ENCODE results near the gene DTNB.
"Not testable (repeated sequence)": the region's sequence is repeated elsewhere in the genome, so short reads cannot be mapped to it uniquely, and the experiment has no call there.

The DTNB gene

DNA sequence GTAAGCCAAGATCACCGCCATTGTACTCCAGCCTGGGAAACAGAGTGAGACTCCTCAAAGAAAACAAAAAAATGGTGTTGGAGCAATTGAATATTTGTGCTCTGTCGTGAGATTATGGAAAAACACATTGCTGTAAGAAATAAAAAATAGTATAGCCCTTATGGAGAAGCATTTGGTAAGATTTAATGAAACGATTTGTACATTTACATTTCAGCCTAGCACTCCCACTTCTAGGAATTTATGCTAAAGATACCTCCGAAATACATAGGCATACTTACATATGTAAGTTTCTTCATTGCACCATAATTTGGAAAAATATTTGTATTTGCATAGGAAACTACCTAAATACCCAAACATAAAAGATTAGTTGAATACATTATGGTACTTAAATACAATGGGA is 8.7 kb upstream of the DTNB start:
- no peak for DNase-seq

DNA sequence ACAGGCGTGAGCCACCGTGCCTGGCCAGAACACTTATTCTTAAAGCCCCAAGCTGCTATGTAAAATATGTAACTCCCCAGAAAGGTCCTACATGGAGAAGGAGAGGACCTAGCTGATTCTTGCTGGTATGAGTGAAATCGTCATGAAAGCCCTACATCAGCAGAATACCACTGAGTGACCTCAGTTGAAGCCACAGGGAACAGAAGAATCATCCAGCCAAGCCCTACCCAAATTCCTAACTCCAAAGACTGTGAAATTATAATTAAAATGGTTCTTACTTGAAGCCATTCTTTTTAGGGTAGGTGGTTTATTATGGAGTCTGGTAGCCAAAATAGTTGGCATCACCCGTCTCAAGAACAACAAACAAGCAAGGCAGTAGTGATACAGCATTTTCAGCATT is 4.5 kb upstream of the DTNB start:
- DNase-seq = no peak

DNA sequence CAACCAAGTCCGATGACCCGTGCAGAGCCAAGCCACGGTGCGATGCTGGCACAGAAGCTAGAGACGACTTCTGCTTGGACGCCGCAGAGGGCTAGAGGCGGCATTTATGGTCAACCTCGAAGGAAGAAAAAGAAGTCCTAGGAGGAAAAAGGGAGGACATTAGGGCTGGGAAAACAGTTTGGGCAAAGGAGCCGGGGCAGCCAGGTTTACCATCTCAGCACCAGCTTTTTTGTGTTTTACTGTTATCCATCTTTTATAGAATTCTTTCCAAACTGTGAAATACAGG is 643 bp upstream of the DTNB start:
- DNase-seq = no peak

GRCh38 chr2:25672494-25673299 is 680 bp downstream of the DTNB start:
- DNase-seq = peak; percentile 74

DNA sequence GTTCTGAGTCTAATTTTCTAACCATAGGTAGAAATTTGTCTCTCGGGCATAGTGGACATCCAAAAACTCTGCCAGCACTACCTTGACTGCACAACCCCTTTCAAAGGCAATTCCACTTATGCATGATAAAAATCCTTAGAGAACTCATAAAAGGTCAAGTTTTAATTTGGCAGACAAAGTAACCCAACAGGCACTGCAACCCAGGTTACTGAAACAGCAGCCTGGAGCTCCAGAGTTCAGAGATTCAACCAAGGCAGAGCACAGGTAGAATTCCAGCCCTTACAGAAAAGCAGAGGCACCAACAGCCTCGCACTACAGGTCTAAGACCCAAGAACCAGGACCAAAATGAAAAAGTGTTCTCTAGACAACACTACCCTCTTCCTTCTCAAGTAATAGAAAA is 1.8 kb downstream of the DTNB start:
- DNase-seq = no peak

DNA sequence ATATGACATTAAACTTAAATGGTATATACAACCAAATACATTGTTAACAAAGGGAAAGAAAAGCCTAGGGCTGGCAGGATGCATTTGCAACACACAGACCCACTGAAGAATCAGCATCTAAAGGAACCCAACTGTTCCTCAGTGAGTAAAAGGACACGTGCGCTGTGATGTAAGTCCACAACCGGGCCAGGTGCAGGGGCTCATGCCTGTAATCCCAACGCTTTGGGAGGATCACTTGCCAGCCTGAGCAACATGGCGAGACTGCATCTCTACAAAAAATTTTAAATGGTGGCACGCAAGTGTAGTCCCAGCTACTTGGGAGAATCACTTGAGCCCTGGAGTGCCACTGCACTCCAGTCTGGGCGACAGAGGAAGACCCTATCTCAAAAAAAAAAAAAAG is 3.9 kb downstream of the DTNB start:
- no peak for DNase-seq

DNA sequence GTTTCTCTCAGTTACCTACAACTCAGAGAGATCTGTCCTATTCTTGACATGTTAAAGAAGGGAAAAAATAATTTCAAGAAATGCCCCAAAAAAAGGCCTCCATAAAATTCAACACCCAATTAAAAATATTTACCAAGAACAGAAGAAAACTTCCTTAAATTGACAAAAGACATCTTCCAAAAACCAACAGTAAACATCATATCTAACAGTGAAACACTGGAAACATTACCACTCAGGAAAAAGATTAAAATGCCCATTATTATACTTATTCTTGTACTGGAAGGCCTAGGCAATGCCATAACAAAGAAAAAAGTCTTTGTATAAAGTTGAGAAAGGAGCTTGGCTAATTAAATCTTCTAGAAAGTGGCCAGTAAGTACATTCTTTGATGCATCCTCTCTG is 7.2 kb downstream of the DTNB start:
- DNase-seq = no peak

GRCh38 chr2:25665429-25665828 is 7.9 kb downstream of the DTNB start:
- DNase-seq = not testable (repeated sequence)

GRCh38 chr2:25664965-25665307 is 8.4 kb downstream of the DTNB start:
- DNase-seq = no peak

DNA sequence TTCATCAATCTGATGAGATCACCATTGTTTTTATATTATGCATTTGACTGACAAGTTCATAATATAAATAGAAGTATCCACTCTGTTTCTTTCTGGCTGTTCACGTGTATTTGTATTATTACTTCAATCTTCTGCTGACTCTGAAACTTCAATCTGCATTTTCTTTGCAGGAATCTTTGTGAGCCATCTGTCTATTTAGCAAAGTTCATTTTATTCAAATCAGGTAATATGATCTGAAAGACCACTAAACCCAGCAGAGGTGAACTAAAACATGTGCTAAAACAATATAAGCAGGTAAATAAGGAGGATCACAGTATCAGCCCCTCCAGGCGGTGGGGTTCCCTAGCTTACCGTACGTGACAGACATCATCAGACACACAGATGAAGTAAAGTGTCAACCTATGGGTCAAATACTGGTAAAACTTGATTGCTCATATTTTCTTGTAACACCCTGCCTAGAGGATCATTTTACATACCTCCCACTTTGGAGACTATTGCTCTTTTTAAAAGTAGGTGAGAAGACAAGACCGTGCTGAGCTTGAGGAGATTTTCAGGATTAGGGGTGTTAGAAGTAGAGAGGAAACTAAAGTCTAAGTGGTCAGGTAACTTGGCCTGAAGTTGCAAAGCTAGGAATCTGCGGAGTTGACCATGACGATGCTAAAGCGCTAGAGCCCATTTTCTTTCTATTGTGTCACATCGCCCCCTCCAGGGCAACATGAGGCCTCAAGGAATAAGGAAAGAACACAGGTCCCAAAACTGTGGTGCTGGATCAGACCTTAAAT is 9.0 kb downstream of the DTNB start:
- DNase-seq = peak; percentile 25

DNA sequence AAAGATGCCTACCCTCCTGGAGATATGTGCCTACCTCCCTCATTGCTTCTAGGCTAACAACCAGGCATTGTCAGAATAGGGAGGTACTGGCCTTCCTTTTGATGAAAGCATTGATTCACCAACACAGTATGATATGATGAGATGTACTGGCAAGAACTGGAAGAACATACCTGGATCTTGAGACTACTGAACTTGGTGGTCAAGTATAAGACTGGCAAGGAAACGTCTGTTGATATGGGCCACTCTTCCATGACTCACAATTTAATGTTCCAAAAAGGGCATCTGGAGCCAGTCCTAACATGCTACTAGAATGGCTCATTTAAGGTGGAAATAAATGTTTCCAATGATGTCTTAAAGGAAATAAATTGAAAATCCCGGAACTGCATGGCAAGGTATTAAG is 18.1 kb downstream of the DTNB start:
- no peak for DNase-seq

DNA sequence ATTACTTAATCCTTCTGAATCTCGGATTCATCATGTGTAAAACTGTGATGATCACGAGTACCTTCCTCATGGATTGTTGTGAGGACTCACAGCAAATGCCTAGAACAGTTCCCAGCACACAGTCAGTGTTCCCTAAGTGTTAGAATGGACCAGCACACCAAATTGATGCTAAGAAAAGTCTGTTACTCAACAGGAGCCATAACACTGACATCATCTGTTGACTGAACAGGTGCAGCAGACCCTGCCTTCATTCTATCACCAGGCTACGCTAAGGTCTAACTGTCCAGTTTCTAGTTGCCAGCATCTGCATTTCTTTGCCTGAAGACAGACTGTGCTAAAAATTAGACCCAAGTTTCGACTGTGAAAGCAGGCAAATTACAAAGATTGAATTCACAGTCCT is 18.6 kb downstream of the DTNB start:
- DNase-seq = no peak

DNA sequence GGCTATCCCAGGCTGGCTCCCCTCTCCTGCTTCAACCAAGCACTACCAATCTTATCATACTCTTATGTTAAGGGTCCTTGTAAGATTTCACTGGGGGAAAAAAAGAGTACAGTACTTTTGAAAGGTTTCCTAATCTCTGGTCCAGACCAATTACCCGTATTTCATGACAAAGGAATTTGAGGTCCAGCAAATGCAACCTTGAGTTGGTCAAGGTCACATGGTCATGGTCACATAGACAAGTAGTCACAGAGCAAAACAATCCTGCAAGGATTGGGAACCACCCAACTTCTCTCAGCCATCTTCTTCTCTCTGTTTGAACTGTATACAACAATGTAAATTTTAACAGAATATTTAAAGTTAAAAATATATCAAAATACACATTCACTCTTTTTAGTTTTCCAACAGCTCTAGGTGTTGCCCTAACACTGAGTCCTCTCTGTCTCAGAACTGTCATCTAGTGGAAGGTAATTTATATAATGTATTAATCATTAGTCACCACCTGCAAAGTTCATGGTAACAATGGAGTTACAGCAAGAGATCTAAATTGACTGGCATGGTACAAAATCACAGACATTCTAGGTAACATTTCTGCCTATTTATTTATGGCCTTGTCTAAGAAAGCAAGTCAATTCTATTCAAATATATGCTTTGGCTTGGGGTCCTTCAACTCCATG is 21.5 kb downstream of the DTNB start:
- DNase-seq = no peak

DNA sequence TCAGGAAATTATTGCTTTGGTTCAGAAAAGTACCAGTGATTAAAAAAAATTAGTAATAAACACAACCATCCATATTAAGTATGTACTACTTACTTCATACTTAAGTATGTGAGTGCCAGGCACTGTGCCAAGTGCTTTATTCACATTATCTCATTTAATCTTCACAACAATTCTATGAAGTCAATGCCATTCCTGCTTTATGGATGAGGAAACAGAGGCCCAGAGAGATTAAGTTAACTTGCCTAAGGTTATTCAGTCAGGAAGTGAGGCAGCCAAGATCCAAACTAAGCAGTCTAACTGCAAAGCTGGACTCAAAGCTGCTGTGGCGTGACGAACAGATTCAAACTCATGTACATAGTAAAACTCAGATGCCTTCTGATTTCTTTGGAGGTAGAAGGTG is 22.3 kb downstream of the DTNB start:
- no peak for DNase-seq

DNA sequence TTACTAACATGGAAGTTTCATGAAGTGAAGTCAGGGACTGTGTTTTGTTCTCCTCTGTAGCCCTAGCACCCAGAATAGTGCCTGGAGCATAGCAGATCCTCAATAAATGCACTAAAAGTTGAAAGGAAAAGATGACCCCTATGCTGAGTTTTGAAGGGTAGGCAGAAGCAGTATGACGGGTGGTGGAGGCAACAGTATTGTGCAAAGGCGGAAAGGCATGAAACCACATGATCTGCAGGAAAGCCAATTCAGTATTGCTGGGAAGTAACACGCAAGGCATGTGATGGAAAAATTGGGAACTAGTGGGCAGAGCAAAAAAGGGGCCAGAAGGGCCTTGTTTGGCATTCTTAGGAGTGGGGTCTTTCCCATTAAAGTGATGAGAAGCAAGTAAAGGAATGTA is 23.1 kb downstream of the DTNB start:
- no peak for DNase-seq

GRCh38 chr2:25649786-25650185 is 23.6 kb downstream of the DTNB start:
- DNase-seq = no peak

GRCh38 chr2:25642298-25642697 is 31.1 kb downstream of the DTNB start:
- DNase-seq = no peak

GRCh38 chr2:25639696-25640095 is 33.7 kb downstream of the DTNB start:
- no peak for DNase-seq

DNA sequence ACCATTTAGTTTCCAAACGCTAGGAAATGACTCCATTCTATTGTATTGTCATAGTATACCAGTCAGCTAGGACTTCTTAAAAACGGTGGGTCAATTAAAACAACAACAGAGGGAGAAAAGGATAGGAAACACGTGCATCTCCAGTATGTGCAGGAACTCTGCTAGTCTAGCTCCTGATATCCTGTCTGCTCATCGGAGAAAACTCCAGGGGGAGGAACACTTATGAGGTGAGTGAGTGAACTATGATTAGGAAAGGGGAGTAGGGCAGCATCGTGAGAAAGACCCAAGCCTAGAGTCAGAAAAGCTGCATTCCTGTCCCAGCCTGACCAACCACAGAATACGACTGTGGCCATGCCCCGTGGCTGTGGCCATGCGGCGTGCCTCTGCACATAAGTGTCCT is 34.2 kb downstream of the DTNB start:
- no peak for DNase-seq

DNA sequence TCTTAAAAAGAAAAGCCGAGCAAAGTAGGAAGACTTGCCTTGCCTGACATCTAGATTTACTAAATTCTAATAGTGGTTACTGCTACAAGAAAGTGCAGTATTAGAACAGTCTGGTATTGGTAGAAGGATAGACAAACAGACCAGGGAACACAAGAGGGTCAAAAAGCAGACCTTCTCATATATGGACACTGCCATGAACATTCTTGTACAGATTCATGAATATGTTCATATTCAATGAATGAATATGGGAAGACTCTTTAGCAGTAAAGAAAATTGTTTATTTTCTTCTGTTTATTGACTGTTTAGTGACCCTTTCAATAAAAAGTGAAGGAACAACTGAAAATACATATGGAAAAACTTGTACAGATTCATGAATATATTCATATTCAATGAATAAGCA is 37.6 kb downstream of the DTNB start:
- DNase-seq = no peak

DNA sequence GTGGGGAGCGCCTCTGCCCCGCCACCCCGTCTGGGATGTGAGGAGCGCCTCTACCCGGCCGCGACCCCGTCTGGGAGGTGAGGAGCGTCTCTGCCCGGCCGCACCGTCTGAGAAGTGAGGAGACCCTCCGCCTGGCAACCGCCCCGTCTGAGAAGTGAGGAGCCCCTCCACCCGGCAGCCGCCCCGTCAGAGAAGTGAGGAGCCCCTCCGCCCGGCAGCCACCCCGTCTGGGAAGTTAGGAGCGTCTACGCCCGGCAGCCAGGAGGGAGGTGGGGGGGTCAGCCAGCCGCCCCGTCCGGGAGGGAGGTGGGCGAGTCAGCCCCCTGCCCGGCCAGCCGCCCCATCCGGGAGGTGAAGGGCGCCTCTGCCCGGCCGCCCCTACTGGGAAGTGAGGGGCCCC is 39.6 kb downstream of the DTNB start:
- DNase-seq = not testable (repeated sequence)

DNA sequence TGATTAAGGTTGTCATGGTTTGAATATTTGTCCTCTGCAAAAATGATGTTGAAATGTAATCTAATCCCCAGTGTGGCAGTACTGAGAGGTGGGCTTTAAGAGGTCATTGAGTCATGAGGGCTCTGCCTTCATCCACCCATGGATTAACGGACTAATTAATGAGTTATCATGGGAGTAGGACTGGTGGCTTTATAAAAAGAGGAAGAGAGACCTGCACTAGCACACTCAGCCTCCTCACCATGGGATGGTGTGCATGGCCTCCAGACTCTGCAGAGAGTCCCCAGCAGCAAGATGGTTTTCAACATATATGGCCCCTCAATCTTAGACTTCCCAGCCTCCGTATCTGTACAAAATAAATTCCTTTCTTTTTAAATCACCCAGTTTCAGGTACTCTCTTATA is 41.0 kb downstream of the DTNB start:
- DNase-seq = no peak

DNA sequence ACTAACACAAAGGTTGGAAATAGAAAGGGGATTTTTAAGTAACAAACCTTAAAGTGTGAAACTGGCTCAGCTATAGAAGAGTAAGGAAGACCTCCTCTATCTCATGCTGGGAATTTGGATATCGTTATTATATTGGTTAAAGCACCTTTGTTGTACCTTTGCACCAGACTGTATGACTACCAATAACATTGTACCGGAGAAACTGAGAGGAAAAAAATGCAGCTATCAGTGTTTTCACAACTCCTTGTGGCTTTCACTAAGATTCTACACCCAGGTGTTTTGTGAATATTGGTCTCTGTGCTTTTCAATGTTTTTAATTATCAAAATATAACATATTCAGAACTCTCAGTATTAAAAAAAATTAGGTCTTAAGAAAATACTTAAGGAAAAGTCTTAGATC is 48.7 kb downstream of the DTNB start:
- no peak for DNase-seq

DNA sequence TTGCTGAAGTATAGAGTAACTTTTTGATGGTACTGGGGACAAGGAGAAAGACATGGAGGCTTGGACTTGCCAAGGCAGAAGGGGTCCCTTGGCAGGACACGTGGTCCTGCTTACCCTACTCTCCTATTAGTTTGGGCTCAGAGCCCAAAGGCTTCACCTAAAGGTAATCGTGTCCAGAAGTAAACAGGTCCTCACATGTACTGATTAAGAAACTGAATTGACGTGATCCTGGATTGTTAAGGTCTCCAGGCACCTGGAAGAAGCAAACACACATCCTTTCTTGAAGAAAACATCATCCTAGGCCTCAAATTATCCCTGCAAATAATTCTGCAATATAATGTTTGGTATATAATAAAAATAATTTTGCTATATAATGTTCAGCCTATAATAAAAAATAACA is 50.0 kb downstream of the DTNB start:
- DNase-seq = no peak
